ENCODE data around the gene ATG9B. TPM values are rescaled to one million over a fixed set of nuclear protein-coding genes. Genes with fewer than 3 reads are reported as not detected.

The ATG9B gene
- total RNA-seq, 1 donor from 2014 or later, result 0.85 TPM

DNA sequence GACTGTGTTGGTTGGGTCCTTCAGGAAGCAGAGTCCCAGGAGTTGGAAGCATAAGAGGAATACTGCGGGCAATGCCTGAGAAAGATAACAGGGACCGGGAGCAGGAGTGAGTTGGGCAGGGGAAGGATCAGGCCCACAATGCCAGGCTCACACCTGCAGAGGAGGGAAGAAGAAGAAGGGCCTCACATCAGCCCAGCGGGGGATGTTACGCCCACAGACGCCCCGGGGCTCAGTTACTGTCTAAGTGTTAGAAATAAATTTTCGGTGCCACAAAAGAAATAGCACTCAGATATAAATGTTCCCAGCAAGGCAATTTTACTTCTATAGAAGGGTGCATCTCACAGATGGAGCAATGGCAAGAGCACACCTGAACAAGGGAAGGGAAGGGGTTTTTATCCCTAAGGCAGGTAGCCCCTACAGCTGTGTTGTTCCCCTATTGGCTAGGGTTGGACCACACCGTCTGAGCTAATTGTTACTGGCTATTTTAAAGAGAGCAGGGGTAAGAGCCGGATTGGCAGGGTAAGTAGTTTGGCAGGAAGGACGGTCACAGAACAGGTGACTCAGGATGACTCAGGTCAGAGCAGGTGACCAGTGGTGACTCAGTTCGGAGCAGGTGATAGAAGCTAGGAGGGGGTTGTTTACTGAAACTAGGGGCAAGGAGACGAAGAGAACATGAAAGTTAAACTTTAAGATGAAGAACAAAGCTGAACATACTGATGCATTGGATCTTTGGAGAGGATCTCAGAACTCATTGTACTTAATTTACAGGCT is 33.7 kb downstream of the ATG9B start, which contains the start of gene NOS3:
TSS of gene NOS3 (plus strand) at position 602 of the 771 bp plus-strand sequence. CDS start 2,787 bp downstream, outside the sequence.
- Mint-ChIP-seq H3K9me3 (ENCODE audit: unreplicated experiment) (peaks cover 7% of the 10 kb centered on the region), H3K4me1 (ENCODE audit: unreplicated experiment) (peaks cover 30% of the 10 kb centered on the region), H3K36me3 (ENCODE audit: low read depth, unreplicated experiment) (peaks cover 23% of the 10 kb centered on the region), H3K27me3 (ENCODE audit: unreplicated experiment) (peaks cover 5% of the 10 kb centered on the region), H3K4me3 (ENCODE audit: unreplicated experiment) (peak within 1 kb of the TSS; percentile 26), H3K27ac (ENCODE audit: unreplicated experiment) (no peak within 1 kb of the TSS)
- TF ChIP-seq, protein P1, sequence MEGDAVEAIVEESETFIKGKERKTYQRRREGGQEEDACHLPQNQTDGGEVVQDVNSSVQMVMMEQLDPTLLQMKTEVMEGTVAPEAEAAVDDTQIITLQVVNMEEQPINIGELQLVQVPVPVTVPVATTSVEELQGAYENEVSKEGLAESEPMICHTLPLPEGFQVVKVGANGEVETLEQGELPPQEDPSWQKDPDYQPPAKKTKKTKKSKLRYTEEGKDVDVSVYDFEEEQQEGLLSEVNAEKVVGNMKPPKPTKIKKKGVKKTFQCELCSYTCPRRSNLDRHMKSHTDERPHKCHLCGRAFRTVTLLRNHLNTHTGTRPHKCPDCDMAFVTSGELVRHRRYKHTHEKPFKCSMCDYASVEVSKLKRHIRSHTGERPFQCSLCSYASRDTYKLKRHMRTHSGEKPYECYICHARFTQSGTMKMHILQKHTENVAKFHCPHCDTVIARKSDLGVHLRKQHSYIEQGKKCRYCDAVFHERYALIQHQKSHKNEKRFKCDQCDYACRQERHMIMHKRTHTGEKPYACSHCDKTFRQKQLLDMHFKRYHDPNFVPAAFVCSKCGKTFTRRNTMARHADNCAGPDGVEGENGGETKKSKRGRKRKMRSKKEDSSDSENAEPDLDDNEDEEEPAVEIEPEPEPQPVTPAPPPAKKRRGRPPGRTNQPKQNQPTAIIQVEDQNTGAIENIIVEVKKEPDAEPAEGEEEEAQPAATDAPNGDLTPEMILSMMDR (IDR thresholded peaks at IDR 0.05; ENCODE audit: unreplicated experiment), result no peak
- DNase-seq (ENCODE audit: low spot score), result no peak

DNA sequence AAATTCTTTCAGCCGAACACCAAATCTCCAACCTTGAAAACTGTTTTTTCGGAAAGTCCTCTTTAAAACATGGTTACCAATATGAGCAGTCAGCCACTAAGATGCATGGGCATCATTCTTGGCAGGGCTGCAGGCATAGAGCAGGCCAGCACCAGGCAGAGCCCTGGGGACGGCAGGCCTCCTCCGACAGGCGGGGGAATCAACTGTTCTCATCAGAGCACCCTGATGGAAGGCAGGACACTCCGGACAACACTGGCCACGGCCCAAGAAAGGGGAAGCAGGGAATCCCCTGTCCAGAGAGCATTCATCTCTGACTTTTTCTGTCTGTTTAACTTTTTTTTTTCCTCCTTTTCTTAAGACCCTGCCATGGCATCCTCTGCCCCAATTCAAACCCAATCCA is 34.8 kb downstream of the ATG9B start:
- Mint-ChIP-seq H3K36me3 (ENCODE audit: low read depth, unreplicated experiment) (peaks cover 23% of the 10 kb centered on the region), H3K27me3 (ENCODE audit: unreplicated experiment) (peaks cover 5% of the 10 kb centered on the region), H3K4me1 (ENCODE audit: unreplicated experiment) (peaks cover 30% of the 10 kb centered on the region), H3K9me3 (ENCODE audit: unreplicated experiment) (peaks cover 7% of the 10 kb centered on the region), H3K4me3 (ENCODE audit: unreplicated experiment) (no peak overlapping the region), H3K27ac (ENCODE audit: unreplicated experiment) (no peak overlapping the region)
- no peak for DNase-seq (ENCODE audit: low spot score)
- TF ChIP-seq, protein P1 (IDR thresholded peaks at IDR 0.05; ENCODE audit: unreplicated experiment), result no peak

DNA sequence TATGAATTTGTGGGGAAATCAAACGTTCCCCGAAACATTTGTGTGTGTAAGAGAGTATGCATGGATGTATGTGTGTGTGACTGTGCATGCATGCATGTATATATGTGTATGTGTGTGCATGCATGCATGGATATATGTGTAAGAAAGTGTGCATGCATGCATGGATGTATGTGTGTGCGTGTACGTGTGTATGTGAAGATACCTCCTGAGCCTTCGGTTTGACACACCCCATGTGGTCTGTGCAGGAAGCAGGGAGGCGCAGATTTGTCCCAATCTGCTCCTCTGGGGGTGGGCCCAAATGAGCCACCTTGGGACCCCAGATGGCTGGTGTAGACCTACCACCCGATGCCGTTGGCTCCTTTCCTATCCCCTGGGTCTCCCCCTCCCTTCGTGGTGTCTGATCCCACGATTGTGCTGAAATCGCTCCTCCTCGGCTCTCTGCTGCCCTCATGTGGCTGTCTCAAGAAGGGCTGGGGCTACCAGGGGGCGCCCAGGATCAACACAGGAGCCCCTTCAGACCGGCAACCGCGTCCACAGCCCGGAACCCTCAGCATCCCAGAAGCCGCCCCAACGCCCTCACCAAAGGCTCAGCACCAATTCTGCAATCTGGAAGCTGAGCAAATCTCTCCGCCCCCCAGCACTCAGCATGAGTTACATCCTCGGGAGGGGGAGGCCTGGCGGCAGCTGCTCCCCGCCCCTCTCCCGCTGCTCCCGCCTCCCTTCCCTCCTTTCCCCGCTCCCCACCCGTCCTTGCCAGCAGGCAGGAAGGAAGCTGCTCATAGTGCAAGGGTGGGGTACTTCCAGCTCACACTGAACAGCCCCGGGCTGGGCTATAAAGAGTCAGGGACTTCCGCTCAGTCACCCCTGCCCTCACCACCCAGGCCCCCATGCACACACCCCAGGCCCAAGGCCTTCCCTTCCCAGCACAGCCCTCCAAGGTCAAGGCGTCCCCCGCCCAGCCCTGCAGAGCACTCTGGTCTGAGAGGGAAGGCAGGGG is 35.8 kb downstream of the ATG9B start:
- Mint-ChIP-seq H3K27me3 (ENCODE audit: unreplicated experiment) (peaks cover 5% of the 10 kb centered on the region), H3K4me3 (ENCODE audit: unreplicated experiment) (peak overlapping the region; percentile 62)
- DNase-seq (ENCODE audit: low spot score), result peak; percentile 86

DNA sequence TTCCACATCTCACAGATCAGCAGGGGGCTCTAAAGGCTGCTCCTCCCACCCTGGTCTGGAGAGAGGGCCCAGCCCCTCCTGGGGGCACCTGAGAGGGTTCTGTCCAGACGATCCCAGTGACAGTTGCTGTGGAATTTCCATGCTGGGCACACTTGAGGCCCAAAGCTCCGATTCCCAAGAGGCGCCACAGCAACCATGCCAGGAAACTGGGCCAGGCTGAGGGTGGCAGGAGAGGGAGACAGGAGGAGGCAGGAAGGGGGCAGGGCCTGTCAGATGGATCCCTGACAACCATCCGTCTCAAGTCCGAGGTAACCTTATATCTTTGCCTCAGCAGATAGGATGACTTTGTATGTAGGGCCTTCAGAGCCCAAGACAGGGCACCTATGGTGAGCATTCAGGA is 37.7 kb downstream of the ATG9B start:
- H3K4me3 Mint-ChIP-seq (ENCODE audit: unreplicated experiment), result no peak overlapping the region
- H3K36me3 Mint-ChIP-seq (ENCODE audit: low read depth, unreplicated experiment), result peaks cover 19% of the 10 kb centered on the region
- H3K9me3 Mint-ChIP-seq (ENCODE audit: unreplicated experiment), result peaks cover 7% of the 10 kb centered on the region
- no peak overlapping the region for H3K27ac Mint-ChIP-seq (ENCODE audit: unreplicated experiment)
- H3K27me3 Mint-ChIP-seq (ENCODE audit: unreplicated experiment), result peaks cover 12% of the 10 kb centered on the region
- no peak for DNase-seq (ENCODE audit: low spot score)
- peaks cover 19% of the 10 kb centered on the region for H3K4me1 Mint-ChIP-seq (ENCODE audit: unreplicated experiment)
- TF ChIP-seq, protein P1 (IDR thresholded peaks at IDR 0.05; ENCODE audit: unreplicated experiment), result no peak

More for the DNA sequence above, 35.8 kb downstream of the ATG9B start:
- Mint-ChIP-seq H3K4me1 (ENCODE audit: unreplicated experiment) (peaks cover 24% of the 10 kb centered on the region), H3K36me3 (ENCODE audit: low read depth, unreplicated experiment) (peaks cover 19% of the 10 kb centered on the region), H3K27ac (ENCODE audit: unreplicated experiment) (no peak overlapping the region), H3K9me3 (ENCODE audit: unreplicated experiment) (peaks cover 7% of the 10 kb centered on the region)
- TF ChIP-seq, protein P1 (IDR thresholded peaks at IDR 0.05; ENCODE audit: unreplicated experiment), result peak; percentile 85

All from endothelial cell (in vitro differentiated cells).